K562 (cell line): Measurements from ENCODE around the gene CTDSP1. TPM values are rescaled to one million over a fixed set of nuclear protein-coding genes. Genes with fewer than 3 reads are reported as not detected.

Experiments
- ARNT ChIP-seq, 2 experiments: fragments of 450-650 bp; IDR thresholded peaks; 2 replicates each; pipeline ENCODE4 v1.6.1; 2016; ENCODE audit warnings: mild to moderate bottlenecking in 1 of 2
- CBX2 ChIP-seq: fragments of 200-600 bp; sonication (generic); IDR thresholded peaks from one replicate; pipeline ENCODE4 v1.6.1; 2012; ENCODE audit warnings: mild to moderate bottlenecking, low read length, inconsistent platforms; ENCODE audit not compliant: insufficient read depth, poor library complexity, severe bottlenecking
- FIP1L1 ChIP-seq: fragments of 200-400 bp; formaldehyde crosslinking; IDR thresholded peaks from 2 replicates; pipeline ENCODE4 v1.6.1; 2018; ENCODE audit warnings: mild to moderate bottlenecking, low read depth, low read length; ENCODE audit not compliant: poor library complexity, severe bottlenecking
- ILK ChIP-seq: fragments of 450-650 bp; IDR thresholded peaks from 2 replicates; pipeline ENCODE4 v1.6.1; 2016; ENCODE audit warnings: missing genetic modification characterization, low read depth, mild to moderate bottlenecking, missing compliant biosample characterization, moderate library complexity, borderline replicate concordance
- KLF16 ChIP-seq: IDR thresholded peaks from 2 replicates; pipeline ENCODE4 v1.6.1; 2016; ENCODE audit warnings: antibody characterized with exemption
- PHF20 ChIP-seq: fragments of 450-650 bp; IDR thresholded peaks from 2 replicates; pipeline ENCODE4 v1.6.1; 2018; ENCODE audit not compliant: partially characterized antibody
- RFX5 ChIP-seq: IDR thresholded peaks from 2 replicates; pipeline ENCODE4 v1.6.1; 2011; ENCODE audit warnings: low read depth, mild to moderate bottlenecking, improper control_type of control experiment, low read length
- SIN3A ChIP-seq, 2 experiments: fragments of 150-350 bp in 1 of 2; IDR thresholded peaks; 2 replicates each; pipeline ENCODE4 v1.6.1; 2011 to 2016; ENCODE audit warnings: borderline replicate concordance in 2 of 2, low read depth in 2 of 2, low read length in 2 of 2, mild to moderate bottlenecking in 2 of 2, moderate library complexity in 2 of 2; ENCODE audit not compliant: control insufficient read depth in 1 of 2
- SIN3B ChIP-seq: fragments of 450-650 bp; IDR thresholded peaks from 2 replicates; pipeline ENCODE4 v1.6.1; 2017; ENCODE audit warnings: low read depth, mild to moderate bottlenecking, moderate library complexity
- SUPT5H ChIP-seq: fragments of 450-650 bp; IDR thresholded peaks from 2 replicates; pipeline ENCODE4 v1.6.1; 2016
- TAF1 ChIP-seq: IDR thresholded peaks from 2 replicates; pipeline ENCODE4 v1.6.1; 2011; ENCODE audit warnings: mild to moderate bottlenecking, low read length, moderate library complexity; ENCODE audit not compliant: insufficient read depth, control insufficient read depth, severe bottlenecking; ENCODE audit errors: extremely low read depth
- ZBTB49 ChIP-seq: sonication (generic); formaldehyde crosslinking; IDR thresholded peaks from 2 replicates; pipeline ENCODE4 v1.8.0; 2022; ENCODE audit warnings: missing genetic modification reagents, mild to moderate bottlenecking, borderline replicate concordance
- ZBTB7A ChIP-seq: IDR thresholded peaks from 2 replicates; pipeline ENCODE4 v1.6.1; 2011; ENCODE audit warnings: low read depth, mild to moderate bottlenecking, low read length, moderate library complexity, borderline replicate concordance; ENCODE audit not compliant: control insufficient read depth
- ZMIZ1 ChIP-seq, 2 experiments: fragments of 150-350 bp in 1 of 2; IDR thresholded peaks; 2 replicates each; pipeline ENCODE4 v1.6.1; 2012 to 2016; ENCODE audit warnings: low read depth in 2 of 2, low read length in 2 of 2, mild to moderate bottlenecking in 1 of 2, moderate library complexity in 1 of 2
- ZNF174 ChIP-seq: fragments of 250-450 bp; sonication (Bioruptor Pico); IDR thresholded peaks from 2 replicates; pipeline ENCODE4 v1.4.0; 2020; ENCODE audit warnings: mild to moderate bottlenecking
- ZNF511 ChIP-seq: sonication (generic); formaldehyde crosslinking; IDR thresholded peaks from 2 replicates; pipeline ENCODE4 v1.8.0; 2022; ENCODE audit warnings: mild to moderate bottlenecking, missing genetic modification reagents
- ZNF57 ChIP-seq: fragments of 450-650 bp; formaldehyde crosslinking; IDR thresholded peaks from 2 replicates; pipeline ENCODE4 v1.4.0; 2020; ENCODE audit warnings: mild to moderate bottlenecking, moderate library complexity
- ZZZ3 ChIP-seq: fragments of 450-650 bp; IDR thresholded peaks from 2 replicates; pipeline ENCODE4 v1.6.1; 2016; ENCODE audit warnings: antibody characterized with exemption, mild to moderate bottlenecking, moderate library complexity
- polyA plus RNA-seq, 8 experiments: library from polyadenylated mRNA; depleted of rRNA in 4 of 8; stranded (reverse) in 5 of 8; unstranded in 3 of 8; fragments of >200 nt; fragmentation: Nextera tagmentation in 2 of 8; fragmentation: Illumina TruSeq in 1 of 8; extraction: Ambion mirVana in 2 of 8; extraction: Trizol in 1 of 8; gene quantifications; 2 replicates each; pipeline versions ENCODE4 v1.2.1 to v1.2.3, GENCODE V29; 2011 to 2014; ENCODE audit warnings: inconsistent platforms in 1 of 8, missing spikeins in 1 of 8
- total RNA-seq, 7 experiments: library from RNA; depleted of rRNA in 6 of 7; stranded (reverse); fragments of >200 nt in 6 of 7; fragmentation: Illumina TruSeq in 2 of 7; extraction: Trizol in 2 of 7; gene quantifications; 2 replicates each; pipeline versions ENCODE4 v1.2.1 to v1.2.3, GENCODE V29; 2011 to 2021; ENCODE audit warnings: low replicate concordance in 1 of 7
- TF ChIP-seq, protein P1 (sequence below): fragments of 250-450 bp; sonication (Bioruptor Pico); IDR thresholded peaks from 2 replicates; pipeline ENCODE4 v1.5.0; 2020; ENCODE audit warnings: mild to moderate bottlenecking, borderline replicate concordance

The CTDSP1 gene
- total and polyA plus RNA-seq, 9 of the 15 experiments (the other 6 are each of a cell fraction or from before 2014, with no cell fraction given), result 2.4 to 74.8 (median 45.8) TPM

DNA sequence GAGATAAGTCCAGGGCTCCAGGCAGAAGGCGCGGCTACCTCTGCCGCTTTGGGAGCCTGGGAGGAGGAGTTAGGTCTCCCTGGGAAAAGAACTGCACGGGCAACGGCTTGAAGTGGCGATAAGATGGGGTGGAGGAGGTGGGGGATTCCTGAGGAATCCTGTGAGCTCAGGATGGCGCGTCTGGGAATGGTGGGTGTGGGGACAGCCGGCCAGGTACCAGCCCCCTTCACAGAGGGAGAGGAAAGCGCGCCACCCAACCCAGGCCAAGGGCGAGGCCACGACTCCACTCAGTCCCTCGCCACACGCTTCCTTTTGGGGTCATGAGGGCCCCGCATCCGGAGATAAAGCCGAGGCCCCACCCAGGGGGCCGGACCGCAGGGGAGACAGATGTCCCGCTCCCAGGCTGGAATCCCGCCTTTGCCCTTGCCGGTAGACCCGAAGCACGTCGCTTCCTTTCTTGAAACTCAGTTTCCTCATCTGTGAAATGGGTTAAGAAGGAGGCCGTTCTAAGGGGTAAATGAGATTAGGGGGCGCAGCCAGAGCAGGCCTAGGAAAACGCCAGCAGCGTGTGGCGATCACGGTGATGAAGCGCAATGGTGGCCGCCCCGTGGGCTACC, 1.7 kb upstream of the CTDSP1 start (continued):
- TF ChIP-seq ZBTB49 (CRISPR knock-in tag) (no peak), ZNF174 (CRISPR knock-in tag) (no peak), SUPT5H (peak; percentile 70), PHF20 (peak; percentile 52), CBX2 (no peak), TAF1 (peak; percentile 28), SIN3A (IDR thresholded peaks at IDR 0.05; ENCODE audit: borderline replicate concordance in 2 of 2, control insufficient read depth in 1 of 2, low read depth in 2 of 2, low read length in 2 of 2) (peak; percentile 21 to 54; a peak in 2 of 4 replicates), KLF16 (peak; percentile 4; the same call in 1 of the 2 replicates), ZBTB7A (no peak; the same call in 1 of the 2 replicates), RFX5 (no peak), ZNF57 (CRISPR knock-in tag) (no peak), SIN3B (no peak), ARNT (IDR thresholded peaks at IDR 0.05) (0 out of 4 replicates have a peak, but pooled peaks of 1 of the 2 experiments have one; percentile 6), ILK (tag) (no peak), ZZZ3 (no peak), FIP1L1 (no peak), ZNF511 (0 out of 2 replicates have a peak, but pooled peaks have one; percentile 25), ZMIZ1 (IDR thresholded peaks at IDR 0.05; ENCODE audit: low read depth in 2 of 2, low read length in 2 of 2) (no peak)
- TF ChIP-seq, protein P1, sequence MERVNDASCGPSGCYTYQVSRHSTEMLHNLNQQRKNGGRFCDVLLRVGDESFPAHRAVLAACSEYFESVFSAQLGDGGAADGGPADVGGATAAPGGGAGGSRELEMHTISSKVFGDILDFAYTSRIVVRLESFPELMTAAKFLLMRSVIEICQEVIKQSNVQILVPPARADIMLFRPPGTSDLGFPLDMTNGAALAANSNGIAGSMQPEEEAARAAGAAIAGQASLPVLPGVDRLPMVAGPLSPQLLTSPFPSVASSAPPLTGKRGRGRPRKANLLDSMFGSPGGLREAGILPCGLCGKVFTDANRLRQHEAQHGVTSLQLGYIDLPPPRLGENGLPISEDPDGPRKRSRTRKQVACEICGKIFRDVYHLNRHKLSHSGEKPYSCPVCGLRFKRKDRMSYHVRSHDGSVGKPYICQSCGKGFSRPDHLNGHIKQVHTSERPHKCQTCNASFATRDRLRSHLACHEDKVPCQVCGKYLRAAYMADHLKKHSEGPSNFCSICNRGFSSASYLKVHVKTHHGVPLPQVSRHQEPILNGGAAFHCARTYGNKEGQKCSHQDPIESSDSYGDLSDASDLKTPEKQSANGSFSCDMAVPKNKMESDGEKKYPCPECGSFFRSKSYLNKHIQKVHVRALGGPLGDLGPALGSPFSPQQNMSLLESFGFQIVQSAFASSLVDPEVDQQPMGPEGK (CRISPR knock-in tag), result no peak
